OCI-LY1 (cell line): ENCODE measurements around the gene ANO2.
"Not testable (repeated sequence)": the region's sequence is repeated elsewhere in the genome, so short reads cannot be mapped to it uniquely, and the experiment has no call there.

Experiments used
- H2AFZ ChIP-seq: fragments of 200-600 bp; sonication (generic), shearing (Covaris generic); 2 replicates; pipeline ENCODE4 v1.6.0; 2014; ENCODE audit warnings: antibody characterized with exemption, mild to moderate bottlenecking, low read length
- H3F3A ChIP-seq: fragments of 200-600 bp; sonication (generic), shearing (Covaris generic); 2 replicates; pipeline ENCODE4 v1.6.0; 2014; ENCODE audit warnings: mild to moderate bottlenecking, antibody characterized with exemption, low read length, moderate library complexity; ENCODE audit not compliant: insufficient read depth
- H3K27ac ChIP-seq: fragments of 200-600 bp; sonication (generic); 2 replicates; pipeline ENCODE4 v1.5.1; 2014; ENCODE audit warnings: low read length, mixed run types, mild to moderate bottlenecking, low read depth; ENCODE audit not compliant: poor library complexity, severe bottlenecking
- H3K27me3 ChIP-seq: fragments of 200-600 bp; sonication (generic); 2 replicates; pipeline ENCODE4 v1.6.0; 2014; ENCODE audit warnings: antibody characterized with exemption, mild to moderate bottlenecking, low read length, moderate library complexity; ENCODE audit not compliant: insufficient read depth
- H3K36me3 ChIP-seq: fragments of 200-600 bp; sonication (generic); 2 replicates; pipeline ENCODE4 v1.6.1; 2014; ENCODE audit warnings: mild to moderate bottlenecking, antibody characterized with exemption, low read length, moderate library complexity, mixed read lengths; ENCODE audit not compliant: insufficient read depth
- H3K4me1 ChIP-seq: fragments of 200-600 bp; sonication (generic); 2 replicates; pipeline ENCODE4 v1.5.1; 2014; ENCODE audit warnings: mild to moderate bottlenecking, low read length, moderate library complexity; ENCODE audit not compliant: insufficient read depth, severe bottlenecking
- H3K4me2 ChIP-seq: fragments of 200-600 bp; sonication (generic), shearing (Covaris generic); 2 replicates; pipeline ENCODE4 v1.6.1; 2014; ENCODE audit warnings: low read length
- H3K4me3 ChIP-seq: fragments of 200-600 bp; sonication (generic); 2 replicates; pipeline ENCODE4 v1.5.1; 2014; ENCODE audit warnings: low read length, low read depth, mild to moderate bottlenecking, mixed read lengths; ENCODE audit not compliant: poor library complexity, severe bottlenecking
- H3K79me2 ChIP-seq: fragments of 200-600 bp; shearing (Covaris generic); 2 replicates; pipeline ENCODE4 v1.6.1; 2016; ENCODE audit warnings: mixed run types, low read length, mixed read lengths; ENCODE audit not compliant: insufficient read depth
- H3K9ac ChIP-seq: fragments of 200-600 bp; sonication (generic), shearing (Covaris generic); 2 replicates; pipeline ENCODE4 v1.6.1; 2014; ENCODE audit warnings: mild to moderate bottlenecking, low read length, mixed read lengths
- H3K9me2 ChIP-seq: fragments of 200-600 bp; sonication (generic), shearing (Covaris generic); 2 replicates; pipeline ENCODE4 v1.6.1; 2014; ENCODE audit warnings: low read depth, mild to moderate bottlenecking, low read length, mixed read lengths
- H3K9me3 ChIP-seq: fragments of 200-600 bp; shearing (Covaris generic); 2 replicates; pipeline ENCODE4 v1.6.1; 2014; ENCODE audit warnings: low read length, mixed read lengths
- H4K20me1 ChIP-seq: fragments of 200-600 bp; sonication (generic), shearing (Covaris generic); 2 replicates; pipeline ENCODE4 v1.6.0; 2016; ENCODE audit warnings: mild to moderate bottlenecking, low read length; ENCODE audit not compliant: insufficient read depth
- CTCF ChIP-seq: fragments of 200-600 bp; sonication (generic), shearing (Covaris generic); IDR thresholded peaks from 2 replicates; pipeline ENCODE4 v1.5.1; 2017; ENCODE audit warnings: mild to moderate bottlenecking, antibody characterized with exemption, low read length, moderate library complexity, mixed read lengths
- EZH2 ChIP-seq: fragments of 200-600 bp; sonication (generic), shearing (Covaris generic); IDR thresholded peaks from 2 replicates; pipeline ENCODE4 v1.8.0; 2017; ENCODE audit warnings: borderline replicate concordance, mixed run types, mild to moderate bottlenecking, antibody characterized with exemption, low read length, moderate library complexity, mixed read lengths

Gene ANO2

GRCh38 chr12:5889381-5890047 is 55.5 kb downstream of the ANO2 start:
- no peaks in the 10 kb centered on the region for H3K9me3 ChIP-seq
- no peaks in the 10 kb centered on the region for H3K9me2 ChIP-seq
- H3F3A ChIP-seq: no peaks in the 10 kb centered on the region
- no peak overlapping the region for H3K9ac ChIP-seq
- no peak overlapping the region for H3K4me2 ChIP-seq
- no peaks in the 10 kb centered on the region for H3K79me2 ChIP-seq
- H3K4me1 ChIP-seq: no peaks in the 10 kb centered on the region
- H3K4me3 ChIP-seq: no peak overlapping the region
- TF ChIP-seq EZH2 (no peak), CTCF (peak; percentile 21; the same call in 1 of the 2 replicates)
- H3K27me3 ChIP-seq: no peaks in the 10 kb centered on the region
- no peaks in the 10 kb centered on the region for H3K36me3 ChIP-seq
- no peaks in the 10 kb centered on the region for H4K20me1 ChIP-seq
- H2AFZ ChIP-seq: no peak overlapping the region
- no peak overlapping the region for H3K27ac ChIP-seq

GRCh38 chr12:5888816-5889315 is 56.2 kb downstream of the ANO2 start:
- Histone ChIP-seq H3F3A (no peaks in the 10 kb centered on the region), H2AFZ (no peak overlapping the region), H3K4me1 (no peaks in the 10 kb centered on the region), H3K27me3 (no peaks in the 10 kb centered on the region), H3K9me2 (no peaks in the 10 kb centered on the region), H3K4me3 (no peak overlapping the region), H3K9me3 (no peaks in the 10 kb centered on the region), H4K20me1 (no peaks in the 10 kb centered on the region), H3K79me2 (no peaks in the 10 kb centered on the region), H3K9ac (no peak overlapping the region), H3K4me2 (no peak overlapping the region), H3K36me3 (no peaks in the 10 kb centered on the region), H3K27ac (no peak overlapping the region)
- TF ChIP-seq EZH2 (no peak), CTCF (no peak)

GRCh38 chr12:5887819-5888218 is 57.2 kb downstream of the ANO2 start:
- not testable (repeated sequence) for H3K36me3 ChIP-seq

GRCh38 chr12:5884866-5885265 is 60.2 kb downstream of the ANO2 start:
- no peaks in the 10 kb centered on the region for H3F3A ChIP-seq
- H3K4me3 ChIP-seq: no peak overlapping the region
- no peak overlapping the region for H2AFZ ChIP-seq
- H4K20me1 ChIP-seq: no peaks in the 10 kb centered on the region
- H3K27ac ChIP-seq: no peak overlapping the region
- H3K4me2 ChIP-seq: no peak overlapping the region
- H3K9me2 ChIP-seq: no peaks in the 10 kb centered on the region
- TF ChIP-seq EZH2 (no peak), CTCF (no peak)
- H3K79me2 ChIP-seq: no peaks in the 10 kb centered on the region
- H3K27me3 ChIP-seq: no peaks in the 10 kb centered on the region; the same call in 1 of the 2 replicates
- no peaks in the 10 kb centered on the region for H3K9me3 ChIP-seq
- no peak overlapping the region for H3K9ac ChIP-seq
- no peaks in the 10 kb centered on the region for H3K4me1 ChIP-seq
- H3K36me3 ChIP-seq: no peaks in the 10 kb centered on the region

More at GRCh38 chr12:5887819-5888218, 57.2 kb downstream of the ANO2 start:
- not testable (repeated sequence) for H3K9me3 ChIP-seq, H3K4me1 ChIP-seq, H4K20me1 ChIP-seq, H3F3A ChIP-seq, H3K9me2 ChIP-seq, H3K4me3 ChIP-seq, H3K4me2 ChIP-seq, H2AFZ ChIP-seq, H3K27me3 ChIP-seq, H3K9ac ChIP-seq, H3K79me2 ChIP-seq, H3K27ac ChIP-seq
